ENCODE measurements around the gene ERVW-1. TPM values are rescaled to one million over a fixed set of nuclear protein-coding genes. Genes with fewer than 3 reads are reported as not detected.

Gene ERVW-1
- polyA plus RNA-seq, 3 donors, result 0.73 to 2.5 (median 0.82) TPM

DNA sequence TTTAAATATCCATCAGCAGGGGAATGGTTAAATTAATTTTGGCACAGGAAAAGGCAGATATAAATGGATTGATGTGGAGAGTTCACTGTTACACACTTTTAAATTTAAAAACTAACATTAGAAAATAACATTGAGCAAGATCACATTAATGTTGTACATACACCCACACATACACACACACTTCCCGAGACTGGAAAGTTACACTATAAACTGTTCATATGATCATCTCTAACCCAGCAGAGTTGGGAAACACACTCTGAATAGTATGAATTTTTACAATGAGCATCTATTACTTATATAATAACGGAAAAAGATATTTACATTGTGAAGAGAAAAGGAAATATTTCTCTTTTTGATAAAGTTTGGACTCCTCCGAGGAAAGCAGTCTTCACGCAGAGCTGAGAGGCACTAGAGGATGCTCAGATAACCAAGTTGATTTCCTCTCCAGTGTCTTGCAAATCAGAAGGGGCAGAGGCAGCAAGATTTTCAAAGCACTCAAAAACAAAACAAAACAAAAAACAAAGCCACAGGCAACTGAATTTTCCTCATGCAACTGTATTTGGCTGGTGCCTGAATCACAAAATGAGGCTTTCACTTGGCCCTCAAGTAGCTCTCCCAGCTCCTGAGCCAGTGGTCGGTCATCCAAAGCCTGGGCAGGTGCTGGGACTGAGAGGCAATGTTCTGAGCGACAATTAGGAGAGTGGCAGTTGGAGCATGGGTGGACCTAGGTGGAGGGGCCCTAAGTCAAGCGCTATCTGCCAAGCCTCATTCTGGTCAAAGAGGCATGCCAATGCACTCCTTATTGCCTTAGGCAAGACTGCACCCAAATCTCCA lies 40.9 kb downstream of the ERVW-1 start:
- no peak for DNase-seq (ENCODE audit: extremely low read depth in 1 of 11, low read depth in 9 of 11, low spot score in 4 of 11)

DNA sequence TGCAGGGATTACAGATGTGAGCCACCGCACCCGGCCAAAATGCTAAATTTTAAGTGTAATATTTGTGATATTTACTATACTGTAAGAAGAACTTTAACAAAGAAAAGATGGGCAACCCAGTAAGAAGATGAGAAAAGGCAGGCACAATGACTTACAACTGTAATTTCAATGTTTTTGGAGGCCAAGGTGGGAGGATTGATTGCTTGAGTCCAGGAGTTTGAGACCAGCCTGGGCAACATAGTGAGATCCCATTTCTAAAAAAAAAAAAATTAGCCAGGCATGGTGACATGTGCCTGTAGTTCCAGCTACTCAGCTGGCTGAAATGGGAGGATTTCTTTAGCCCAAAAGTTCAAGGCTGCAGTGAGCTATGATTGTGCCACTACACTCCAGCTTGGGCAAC lies 42.2 kb downstream of the ERVW-1 start:
- DNase-seq (ENCODE audit: extremely low read depth in 1 of 11, low read depth in 9 of 11, low spot score in 4 of 11), result no peak

GRCh38 chr7:92433019-92433418 lies 44.7 kb downstream of the ERVW-1 start:
- no peak for DNase-seq (ENCODE audit: extremely low read depth in 1 of 11, low read depth in 9 of 11, low spot score in 4 of 11)

GRCh38 chr7:92432299-92432946 lies 45.3 kb downstream of the ERVW-1 start:
- no peak for DNase-seq (ENCODE audit: extremely low read depth in 1 of 11, low read depth in 9 of 11, low spot score in 4 of 11)

DNA sequence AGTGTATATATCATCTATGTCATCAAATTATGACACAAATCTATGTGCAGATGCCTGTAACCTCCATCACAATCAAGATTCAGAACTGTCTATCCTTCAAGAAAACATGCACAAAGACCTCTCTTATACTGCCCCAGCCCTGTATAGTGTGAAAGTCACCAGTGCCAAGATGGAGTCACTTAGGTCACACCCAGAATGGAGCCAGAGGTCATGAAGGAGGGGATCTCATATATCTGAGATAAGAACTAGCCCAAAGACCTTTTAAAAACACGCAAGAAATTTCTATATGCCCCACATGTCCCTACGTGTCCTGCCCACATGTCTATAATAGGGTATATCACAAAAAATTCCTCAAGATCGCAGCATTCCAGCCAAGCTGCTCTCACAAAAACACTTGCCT lies 50.6 kb downstream of the ERVW-1 start:
- no peak for DNase-seq (ENCODE audit: extremely low read depth in 1 of 11, low read depth in 9 of 11, low spot score in 4 of 11)

DNA sequence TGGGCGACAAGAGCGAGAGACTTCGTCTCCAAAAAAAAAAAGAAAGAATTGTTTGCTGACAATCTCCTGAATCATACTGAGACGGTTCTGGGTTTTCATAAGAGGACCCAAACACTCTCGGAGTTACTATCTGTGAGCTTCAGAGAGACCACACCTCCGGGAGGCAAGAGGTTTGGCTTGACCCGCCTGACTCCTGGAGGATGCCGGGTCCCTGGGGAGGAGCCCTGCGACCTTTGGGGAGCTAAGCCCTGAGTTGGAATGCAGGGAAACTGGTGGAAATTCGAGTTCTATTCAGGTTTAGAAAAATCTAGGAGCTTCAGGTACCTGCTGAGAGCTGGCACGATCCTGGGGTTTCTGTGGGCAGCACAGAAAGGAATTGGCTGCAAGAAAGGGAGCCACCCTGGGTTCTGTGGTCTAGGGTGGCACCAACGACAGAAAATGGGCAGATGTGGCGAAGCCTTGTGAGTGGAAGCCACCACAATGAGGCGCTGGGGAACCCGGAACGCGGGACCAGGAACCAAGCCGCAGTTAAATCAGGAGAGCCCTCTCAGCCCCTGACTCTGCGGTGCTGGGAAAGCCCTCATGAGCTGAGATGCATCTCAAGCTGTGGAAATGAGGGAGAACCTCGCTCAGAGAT lies 52.3 kb downstream of the ERVW-1 start:
- DNase-seq (ENCODE audit: extremely low read depth in 1 of 11, low read depth in 9 of 11, low spot score in 4 of 11), result no peak

- DNase-seq (ENCODE audit: extremely low read depth in 1 of 11, low read depth in 9 of 11, low spot score in 4 of 11), result no peak
Measured at GRCh38 chr7:92423710-92424131, 54.0 kb downstream of the ERVW-1 start.

GRCh38 chr7:92422926-92423325 lies 54.8 kb downstream of the ERVW-1 start:
- no peak for DNase-seq (ENCODE audit: extremely low read depth in 1 of 11, low read depth in 9 of 11, low spot score in 4 of 11)

DNA sequence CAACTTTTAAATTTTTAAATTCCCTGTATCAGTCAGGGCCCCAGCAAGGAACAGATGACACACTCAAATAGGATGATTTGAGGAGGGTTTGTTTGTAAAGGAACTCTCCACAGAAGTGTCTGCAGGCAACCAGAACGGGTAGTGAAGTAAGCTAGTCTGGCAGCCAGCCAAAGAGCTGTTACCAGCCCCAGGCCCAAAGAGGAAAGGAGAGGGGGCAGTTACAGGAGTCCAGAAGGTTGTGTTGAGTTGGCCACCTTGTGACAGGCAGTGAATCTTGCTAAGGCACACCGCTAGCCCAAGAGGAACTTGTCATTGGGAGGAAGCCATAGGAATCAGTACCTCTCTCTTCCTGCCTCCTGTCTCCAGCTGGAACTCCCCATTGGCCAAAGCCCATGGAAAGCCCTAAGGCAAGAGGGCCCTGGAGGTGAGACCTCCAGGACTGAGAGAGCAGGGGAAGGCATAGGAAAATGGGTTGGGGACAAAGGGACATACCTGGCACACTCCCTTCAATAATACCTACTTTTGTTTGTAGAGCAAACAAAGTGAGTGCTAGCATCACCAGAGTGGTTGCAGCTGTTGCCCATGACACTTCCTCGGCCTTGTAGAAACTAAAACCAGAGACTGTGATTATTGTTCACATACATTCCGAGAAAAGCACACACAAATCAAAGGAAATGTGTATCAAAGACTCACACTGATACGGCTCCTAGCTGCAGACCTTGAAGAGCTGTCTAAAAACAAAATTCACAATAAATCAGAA lies 55.9 kb downstream of the ERVW-1 start:
- DNase-seq (ENCODE audit: extremely low read depth in 1 of 11, low read depth in 9 of 11, low spot score in 4 of 11), result peak; percentile 20 to 51 (median 28)

Other genes with a start within 250 kb of the ERVW-1 start
- gene KRIT1, start 232.0 kb downstream of the ERVW-1 start, polyA plus RNA-seq (ENCODE audit: insufficient read length in 3 of 3), result 10 to 100 TPM; 43.1 to 53.2 (median 52.1) TPM
- 10 to 100 TPM; 43.9 to 55.5 (median 46.1) TPM for gene ANKIB1, start 232.0 kb downstream of the ERVW-1 start, polyA plus RNA-seq (ENCODE audit: insufficient read length in 3 of 3)
- 10 to 100 TPM; 35.1 to 72.6 (median 42.5) TPM for gene GATAD1, start 30.5 kb downstream of the ERVW-1 start, polyA plus RNA-seq (ENCODE audit: insufficient read length in 3 of 3)
- 10 to 100 TPM; 29.5 to 49.8 (median 38.5) TPM for gene PEX1, start 50.6 kb upstream of the ERVW-1 start, polyA plus RNA-seq (ENCODE audit: insufficient read length in 3 of 3)
- gene RBM48, start 50.8 kb upstream of the ERVW-1 start, polyA plus RNA-seq (ENCODE audit: insufficient read length in 3 of 3), result 10 to 100 TPM; 17.6 to 21.7 (median 18.5) TPM
- 10 to 100 TPM; 39.3 to 56.1 (median 49.8) TPM for gene FAM133B, start 112.4 kb upstream of the ERVW-1 start, polyA plus RNA-seq (ENCODE audit: insufficient read length in 3 of 3)

Data from renal cortex interstitium (tissue), 11 donors.